B cell (primary cell): ENCODE measurements around the gene CALM1.

Experiments used
- EZH2 ChIP-seq: IDR thresholded peaks from 2 replicates; pipeline ENCODE4 v1.6.1; 2012; ENCODE audit warnings: borderline replicate concordance, low read depth, mild to moderate bottlenecking, moderate library complexity, low read length; ENCODE audit not compliant: insufficient read depth, poor library complexity, severe bottlenecking
- TF ChIP-seq, protein P1 (sequence below): fragments of 200-600 bp; IDR thresholded peaks from one replicate; pipeline ENCODE4 v1.8.0; 2022; ENCODE audit warnings: antibody characterized with exemption, mild to moderate bottlenecking

GRCh38 chr14:90381999-90382451 lies 14.8 kb upstream of the CALM1 start:
- TF ChIP-seq, protein P1, sequence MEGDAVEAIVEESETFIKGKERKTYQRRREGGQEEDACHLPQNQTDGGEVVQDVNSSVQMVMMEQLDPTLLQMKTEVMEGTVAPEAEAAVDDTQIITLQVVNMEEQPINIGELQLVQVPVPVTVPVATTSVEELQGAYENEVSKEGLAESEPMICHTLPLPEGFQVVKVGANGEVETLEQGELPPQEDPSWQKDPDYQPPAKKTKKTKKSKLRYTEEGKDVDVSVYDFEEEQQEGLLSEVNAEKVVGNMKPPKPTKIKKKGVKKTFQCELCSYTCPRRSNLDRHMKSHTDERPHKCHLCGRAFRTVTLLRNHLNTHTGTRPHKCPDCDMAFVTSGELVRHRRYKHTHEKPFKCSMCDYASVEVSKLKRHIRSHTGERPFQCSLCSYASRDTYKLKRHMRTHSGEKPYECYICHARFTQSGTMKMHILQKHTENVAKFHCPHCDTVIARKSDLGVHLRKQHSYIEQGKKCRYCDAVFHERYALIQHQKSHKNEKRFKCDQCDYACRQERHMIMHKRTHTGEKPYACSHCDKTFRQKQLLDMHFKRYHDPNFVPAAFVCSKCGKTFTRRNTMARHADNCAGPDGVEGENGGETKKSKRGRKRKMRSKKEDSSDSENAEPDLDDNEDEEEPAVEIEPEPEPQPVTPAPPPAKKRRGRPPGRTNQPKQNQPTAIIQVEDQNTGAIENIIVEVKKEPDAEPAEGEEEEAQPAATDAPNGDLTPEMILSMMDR, result no peak
- no peak for TF ChIP-seq EZH2
